LNCAP (cell line): ENCODE measurements around the gene UBASH3B.

Experiments used
- CTCF ChIP-seq: fragments of 450-650 bp; IDR thresholded peaks from 2 replicates; pipeline ENCODE4 v1.5.1; 2017; ENCODE audit warnings: mild to moderate bottlenecking

Gene UBASH3B

GRCh38 chr11:122749005-122749687, 93.6 kb downstream of the UBASH3B start:
- TF ChIP-seq CTCF, result no peak

- no peak for TF ChIP-seq CTCF
Observed at GRCh38 chr11:122750049-122750448, 94.5 kb downstream of the UBASH3B start.

- TF ChIP-seq CTCF, result no peak
Observed at GRCh38 chr11:122751292-122752070, 96.0 kb downstream of the UBASH3B start.

- no peak for TF ChIP-seq CTCF
Observed at GRCh38 chr11:122754028-122754427, 98.5 kb downstream of the UBASH3B start.

GRCh38 chr11:122754553-122755322, 99.2 kb downstream of the UBASH3B start:
- peak; percentile 27; the same call in 1 of the 2 replicates for TF ChIP-seq CTCF

- TF ChIP-seq CTCF, result no peak
Observed at GRCh38 chr11:122755409-122755808, 99.9 kb downstream of the UBASH3B start.

- TF ChIP-seq CTCF, result no peak
Observed at GRCh38 chr11:122755941-122756340, 100.4 kb downstream of the UBASH3B start.
